Ishikawa (cell line): Measurements from ENCODE around the gene HABP4.

Experiments used
- CEBPB ChIP-seq: IDR thresholded peaks from 2 replicates; pipeline ENCODE4 v1.6.1; 2012
- RAD21 ChIP-seq: IDR thresholded peaks from 2 replicates; pipeline ENCODE4 v1.6.1; 2012; ENCODE audit warnings: low read depth

DNA sequence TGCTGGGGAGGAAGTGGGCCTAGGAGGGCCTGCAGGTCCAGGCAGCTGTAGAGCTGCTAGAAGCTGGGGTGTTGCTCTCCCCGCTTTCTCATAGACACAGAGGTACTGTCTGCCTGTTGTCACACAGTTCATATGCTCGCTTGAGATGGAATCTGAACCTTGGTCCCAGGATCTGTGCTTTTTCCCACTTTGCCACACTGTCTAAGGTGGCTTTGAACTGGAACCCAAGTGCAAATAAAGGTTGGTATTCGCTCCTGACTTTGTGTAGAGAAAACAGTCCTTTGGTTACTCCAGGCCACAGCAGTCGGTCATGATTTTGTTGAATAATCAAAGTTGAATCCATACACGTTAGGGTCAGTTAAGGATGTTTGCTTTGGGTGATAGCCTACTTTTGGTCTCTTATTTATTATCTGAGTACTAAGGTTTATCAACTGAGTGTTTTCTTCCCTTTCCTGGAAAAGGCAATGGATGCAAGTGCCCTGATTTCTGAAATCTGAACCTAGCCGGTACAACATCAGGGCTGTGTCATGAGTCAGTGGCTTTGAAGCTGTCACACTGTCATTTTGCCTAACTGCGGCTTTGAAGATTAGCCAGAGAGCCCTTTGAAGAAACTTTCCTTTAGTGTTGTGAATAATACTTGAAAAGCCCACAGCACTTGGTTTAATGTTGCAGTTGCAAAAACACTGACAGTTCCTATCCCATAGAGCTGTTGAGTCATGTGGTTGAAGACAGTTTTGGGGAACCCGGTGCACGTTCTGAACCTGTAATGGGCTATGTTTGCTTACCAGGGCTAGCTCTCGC, 41.3 kb downstream of the HABP4 start:
- TF ChIP-seq RAD21 (no peak), CEBPB (no peak)
